Stomach smooth muscle (tissue), 2 donors: ENCODE results near the gene IFT57.

ENCODE experiments used
- H3K27ac ChIP-seq: one replicate; pipeline ENCODE4 v1.7.0; 2013; ENCODE audit warnings: mild to moderate bottlenecking, low read length, inconsistent platforms
- H3K27me3 ChIP-seq, 2 donors: one replicate each; pipeline ENCODE4 v1.7.0; 2013; ENCODE audit warnings: low read length in 2 of 2; ENCODE audit not compliant: insufficient read depth in 2 of 2, control insufficient read depth in 1 of 2
- H3K36me3 ChIP-seq, 2 donors: one replicate each; pipeline ENCODE4 v1.7.0; 2013; ENCODE audit warnings: low read length in 2 of 2; ENCODE audit not compliant: control insufficient read depth in 2 of 2, insufficient read depth in 2 of 2
- H3K4me1 ChIP-seq: one replicate; pipeline ENCODE4 v1.7.0; 2013; ENCODE audit warnings: low read length; ENCODE audit not compliant: control insufficient read depth, insufficient read depth
- H3K4me3 ChIP-seq, 2 donors: one replicate each; pipeline ENCODE4 v1.7.0; 2013; ENCODE audit warnings: low read length in 2 of 2
- H3K9ac ChIP-seq, 2 donors: one replicate each; pipeline ENCODE4 v1.7.0; 2013; ENCODE audit warnings: low read length in 2 of 2, mild to moderate bottlenecking in 1 of 2
- H3K9me3 ChIP-seq, 2 donors: one replicate each; pipeline ENCODE4 v1.7.0; 2013; ENCODE audit warnings: low read length in 2 of 2; ENCODE audit not compliant: control insufficient read depth in 2 of 2
- donor health status: healthy.
- donor health status: Pancreatic carcinoma.

Gene IFT57

GRCh38 chr3:108130236-108130635 lies 92.0 kb downstream of the IFT57 start:
- Histone ChIP-seq H3K27ac (no peak overlapping the region), H3K36me3 (no peaks in the 10 kb centered on the region), H3K4me3 (no peak overlapping the region), H3K4me1 (no peaks in the 10 kb centered on the region), H3K27me3 (no peaks in the 10 kb centered on the region), H3K9me3 (no peaks in the 10 kb centered on the region), H3K9ac (no peak overlapping the region)

GRCh38 chr3:108127301-108127988 lies 94.8 kb downstream of the IFT57 start:
- no peaks in the 10 kb centered on the region for H3K36me3 ChIP-seq
- H3K4me1 ChIP-seq, result no peaks in the 10 kb centered on the region
- H3K4me3 ChIP-seq, result no peak overlapping the region
- no peak overlapping the region for H3K27ac ChIP-seq
- no peak overlapping the region for H3K9ac ChIP-seq
- H3K27me3 ChIP-seq, result no peaks in the 10 kb centered on the region
- no peaks in the 10 kb centered on the region for H3K9me3 ChIP-seq

- Histone ChIP-seq H3K9me3 (no peaks in the 10 kb centered on the region), H3K4me1 (no peaks in the 10 kb centered on the region), H3K27ac (no peak overlapping the region), H3K27me3 (no peaks in the 10 kb centered on the region), H3K4me3 (no peak overlapping the region), H3K36me3 (no peaks in the 10 kb centered on the region), H3K9ac (no peak overlapping the region)
These were observed 95.9 kb downstream of the IFT57 start for GRCh38 chr3:108126348-108126747.

GRCh38 chr3:108125550-108126071 lies 96.6 kb downstream of the IFT57 start:
- H3K27ac ChIP-seq, result no peak overlapping the region
- no peaks in the 10 kb centered on the region for H3K36me3 ChIP-seq
- H3K9ac ChIP-seq, result no peak overlapping the region
- H3K27me3 ChIP-seq, result no peaks in the 10 kb centered on the region
- no peaks in the 10 kb centered on the region for H3K4me1 ChIP-seq
- H3K9me3 ChIP-seq, result no peaks in the 10 kb centered on the region
- no peak overlapping the region for H3K4me3 ChIP-seq

DNA sequence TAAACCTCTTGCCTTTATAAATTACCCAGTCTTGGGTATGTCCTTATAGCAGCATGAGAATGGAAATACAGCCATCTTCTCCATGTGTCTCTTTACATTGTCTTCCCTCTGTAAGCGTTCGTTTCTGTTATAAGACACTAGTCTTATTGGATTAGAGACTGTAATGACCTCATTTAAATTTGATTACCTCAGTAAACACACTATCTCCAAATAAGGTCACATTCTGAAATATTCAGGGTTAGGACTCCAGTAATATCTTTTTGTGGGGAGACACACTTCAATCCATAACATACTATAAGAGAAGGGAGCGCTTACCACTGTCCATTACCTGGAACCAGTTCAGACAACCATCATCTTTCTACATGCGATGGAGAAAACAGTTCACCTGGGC lies 97.1 kb downstream of the IFT57 start:
- H3K4me1 ChIP-seq, result no peaks in the 10 kb centered on the region
- H3K9me3 ChIP-seq, result no peaks in the 10 kb centered on the region
- H3K4me3 ChIP-seq, result no peak overlapping the region
- H3K27ac ChIP-seq, result no peak overlapping the region
- no peaks in the 10 kb centered on the region for H3K36me3 ChIP-seq
- H3K27me3 ChIP-seq, result no peaks in the 10 kb centered on the region
- H3K9ac ChIP-seq, result no peak overlapping the region

DNA sequence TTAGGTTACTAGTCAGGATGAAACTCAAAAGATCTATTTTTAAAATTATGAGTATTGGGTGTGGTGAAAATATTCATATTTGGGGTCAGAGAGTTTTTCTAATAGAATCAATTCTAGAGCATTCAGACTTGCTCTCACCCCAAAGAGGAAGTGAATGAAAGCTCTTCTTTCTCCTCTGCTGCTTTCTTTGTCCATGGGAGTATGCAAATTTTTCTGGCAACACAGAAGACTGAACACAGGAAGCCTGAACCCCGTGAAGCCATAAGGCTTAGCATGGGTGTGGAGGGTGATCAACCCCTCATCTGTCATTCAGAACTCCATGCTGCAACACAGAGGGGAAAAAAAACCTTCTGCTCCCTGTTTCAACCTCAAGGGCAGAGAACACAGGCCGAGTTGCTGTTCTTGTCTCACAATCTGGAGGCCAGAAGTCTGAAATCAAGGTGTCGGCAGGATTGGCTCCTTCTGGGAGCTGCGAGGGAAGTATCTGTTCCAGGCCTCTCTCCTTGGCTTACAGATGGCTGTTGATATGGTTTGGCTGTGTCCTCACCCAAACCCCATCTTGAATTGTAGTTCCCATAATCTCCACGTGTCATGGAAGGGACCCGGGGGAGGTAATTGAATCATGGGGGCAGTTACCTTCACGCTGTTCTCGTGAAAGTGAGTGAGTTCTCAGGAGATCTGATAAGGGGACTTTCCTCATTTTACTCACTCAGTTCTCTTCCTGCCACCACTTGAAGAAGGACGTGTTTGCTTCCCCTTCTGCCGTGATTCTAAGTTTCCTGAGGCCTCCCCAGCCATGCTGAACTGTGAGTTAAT lies 97.7 kb downstream of the IFT57 start:
- Histone ChIP-seq H3K27me3 (no peaks in the 10 kb centered on the region), H3K4me3 (no peak overlapping the region), H3K4me1 (no peaks in the 10 kb centered on the region), H3K9ac (no peak overlapping the region), H3K36me3 (no peaks in the 10 kb centered on the region), H3K27ac (no peak overlapping the region), H3K9me3 (no peaks in the 10 kb centered on the region)

DNA sequence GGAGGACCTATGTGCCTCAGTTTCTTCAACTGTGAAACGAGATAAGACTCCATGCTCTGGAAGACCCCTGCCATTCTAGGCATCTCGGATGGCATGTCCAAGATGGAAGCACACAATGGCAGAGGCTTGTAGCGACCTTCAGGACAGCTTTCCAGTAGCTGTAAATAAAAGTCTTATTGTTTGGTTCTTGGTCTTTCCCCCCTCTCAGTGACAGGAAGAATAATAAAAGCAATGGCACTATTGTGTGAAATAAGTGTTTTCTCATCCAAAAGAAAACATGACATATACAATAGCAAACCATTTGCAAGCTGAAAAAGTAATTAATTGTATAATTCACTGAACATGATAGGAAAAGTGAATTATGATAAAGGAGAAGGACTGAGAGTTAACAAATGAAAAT lies 98.9 kb downstream of the IFT57 start:
- no peaks in the 10 kb centered on the region for H3K4me1 ChIP-seq
- no peak overlapping the region for H3K9ac ChIP-seq
- H3K27ac ChIP-seq, result no peak overlapping the region
- no peaks in the 10 kb centered on the region for H3K9me3 ChIP-seq
- H3K4me3 ChIP-seq, result no peak overlapping the region
- no peaks in the 10 kb centered on the region for H3K27me3 ChIP-seq
- H3K36me3 ChIP-seq, result no peaks in the 10 kb centered on the region

- no peak overlapping the region for H3K4me3 ChIP-seq
- H3K9ac ChIP-seq, result no peak overlapping the region
- no peaks in the 10 kb centered on the region for H3K27me3 ChIP-seq
- H3K27ac ChIP-seq, result no peak overlapping the region
- no peaks in the 10 kb centered on the region for H3K9me3 ChIP-seq
- no peaks in the 10 kb centered on the region for H3K4me1 ChIP-seq
- H3K36me3 ChIP-seq, result no peaks in the 10 kb centered on the region
These were observed 99.9 kb downstream of the IFT57 start for GRCh38 chr3:108122276-108122675.

DNA sequence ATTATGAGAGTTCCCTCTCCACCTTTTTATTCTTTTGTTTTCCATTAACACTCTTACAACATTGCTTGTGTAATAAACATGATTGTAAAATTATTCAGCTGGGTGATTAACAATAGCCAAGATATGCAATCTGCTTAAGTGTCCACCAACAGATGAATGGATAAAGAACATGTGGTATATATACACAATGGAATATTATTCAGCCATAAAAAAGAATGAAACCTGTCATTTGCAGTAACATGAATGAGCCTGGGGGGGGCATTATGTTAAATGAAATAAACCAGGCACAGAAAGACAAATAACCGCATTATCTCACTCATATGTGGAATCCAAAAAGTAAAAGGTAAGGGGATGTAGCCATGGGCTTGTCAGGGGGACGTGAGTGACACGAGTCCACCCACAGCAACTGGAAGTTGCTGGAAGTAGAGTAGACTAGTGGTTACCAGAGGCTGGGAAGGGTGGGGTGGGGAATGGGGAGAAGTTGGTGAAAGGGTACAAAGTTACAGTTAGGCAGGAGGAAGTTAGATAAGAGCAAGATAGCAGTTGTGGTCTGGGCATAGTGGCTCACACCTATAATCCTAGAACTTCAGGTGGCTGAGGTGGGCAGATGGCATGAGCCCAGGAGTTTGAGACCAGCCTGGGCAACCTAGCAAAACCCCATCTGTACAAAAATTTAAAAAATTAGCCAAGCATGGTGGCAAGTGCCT lies 102.7 kb downstream of the IFT57 start:
- no peak overlapping the region for H3K27ac ChIP-seq
- H3K4me3 ChIP-seq, result no peak overlapping the region
- H3K36me3 ChIP-seq, result no peaks in the 10 kb centered on the region
- no peak overlapping the region for H3K9ac ChIP-seq
- no peaks in the 10 kb centered on the region for H3K27me3 ChIP-seq
- H3K4me1 ChIP-seq, result no peaks in the 10 kb centered on the region
- H3K9me3 ChIP-seq, result no peaks in the 10 kb centered on the region

GRCh38 chr3:108118038-108118768 lies 104.0 kb downstream of the IFT57 start:
- H3K9me3 ChIP-seq, result no peaks in the 10 kb centered on the region

More at GRCh38 chr3:108118038-108118768, 104.0 kb downstream of the IFT57 start:
- Histone ChIP-seq H3K4me1 (no peaks in the 10 kb centered on the region), H3K27ac (no peak overlapping the region), H3K27me3 (no peaks in the 10 kb centered on the region), H3K9ac (no peak overlapping the region), H3K36me3 (no peaks in the 10 kb centered on the region), H3K4me3 (no peak overlapping the region)
